K562 (cell line): ENCODE results near the gene ZFYVE28. TPM values are rescaled to one million over a fixed set of nuclear protein-coding genes. Genes with fewer than 3 reads are reported as not detected.
A peak's percentile ranks its signal among the peaks of the same experiment; 100 is the strongest.

Experiments
- CLOCK ChIP-seq: fragments of 250-450 bp; sonication (Bioruptor Pico); IDR thresholded peaks from 2 replicates; pipeline ENCODE4 v1.4.0; 2020; ENCODE audit warnings: mild to moderate bottlenecking, moderate library complexity, borderline replicate concordance
- STAT5A ChIP-seq: IDR thresholded peaks from 2 replicates; pipeline ENCODE4 v1.6.1; 2012; ENCODE audit warnings: low read length, inconsistent platforms, borderline replicate concordance
- ZFP36 ChIP-seq: fragments of 150-350 bp; IDR thresholded peaks from 2 replicates; pipeline ENCODE4 v1.6.1; 2018; ENCODE audit warnings: low read length, low read depth; ENCODE audit not compliant: partially characterized antibody
- ZFP91 ChIP-seq: sonication (generic); formaldehyde crosslinking; IDR thresholded peaks from 2 replicates; pipeline ENCODE4 v1.8.0; 2022; ENCODE audit warnings: mild to moderate bottlenecking, missing genetic modification reagents
- polyA plus RNA-seq, 8 experiments: library from polyadenylated mRNA; depleted of rRNA in 4 of 8; stranded (reverse) in 5 of 8; unstranded in 3 of 8; fragments of >200 nt; fragmentation: Nextera tagmentation in 2 of 8; fragmentation: Illumina TruSeq in 1 of 8; extraction: Ambion mirVana in 2 of 8; extraction: Trizol in 1 of 8; gene quantifications; 2 replicates each; pipeline versions ENCODE4 v1.2.1 to v1.2.3, GENCODE V29; 2011 to 2014; ENCODE audit warnings: inconsistent platforms in 1 of 8, missing spikeins in 1 of 8
- total RNA-seq, 7 experiments: library from RNA; depleted of rRNA in 6 of 7; stranded (reverse); fragments of >200 nt in 6 of 7; fragmentation: Illumina TruSeq in 2 of 7; extraction: Trizol in 2 of 7; gene quantifications; 2 replicates each; pipeline versions ENCODE4 v1.2.1 to v1.2.3, GENCODE V29; 2011 to 2021; ENCODE audit warnings: low replicate concordance in 1 of 7

Gene ZFYVE28
- total and polyA plus RNA-seq, 9 of the 15 experiments (the other 6 are each of a cell fraction or from before 2014, with no cell fraction given), result 1.3 to 24.8 (median 8.9) TPM

DNA sequence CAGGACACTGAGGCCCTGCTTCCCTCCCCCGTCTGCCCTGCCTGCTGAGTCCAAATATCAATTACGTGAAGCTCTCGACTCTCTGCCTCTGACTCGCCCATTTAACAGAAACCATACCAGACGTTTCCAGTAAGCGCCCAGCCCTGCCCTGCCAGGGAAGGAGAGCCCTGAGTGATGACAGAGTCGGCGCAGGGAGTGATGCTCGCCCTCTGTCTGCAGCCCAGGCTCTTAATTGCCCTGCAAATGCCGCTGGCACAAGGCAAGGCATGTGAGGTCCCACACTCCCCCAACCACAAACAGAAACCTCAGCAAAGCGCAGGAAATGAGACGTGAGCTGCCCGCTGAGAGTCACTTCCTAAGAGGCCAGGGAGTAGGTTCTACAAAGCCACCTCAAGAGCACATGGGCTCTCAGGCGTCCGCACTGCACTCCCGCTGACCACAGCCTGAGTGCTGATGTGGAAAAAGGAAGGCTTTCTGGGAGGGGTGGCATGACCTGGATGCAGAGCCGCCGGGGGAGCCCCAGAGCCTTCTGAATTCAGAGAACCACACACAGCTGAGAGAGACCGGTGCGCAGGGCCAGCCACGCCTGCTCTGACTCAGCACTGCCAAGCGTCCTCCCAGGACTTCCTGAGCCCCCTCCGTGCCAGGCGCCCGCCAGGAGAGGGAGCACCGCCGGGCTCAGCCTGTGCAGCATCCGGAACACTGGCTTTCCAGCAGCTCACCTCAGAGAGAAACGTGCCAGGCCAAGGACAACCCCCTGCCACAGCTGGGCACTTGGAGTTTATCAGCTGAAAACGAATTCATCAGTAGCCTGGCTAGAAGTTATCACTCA, 5.3 kb downstream of the ZFYVE28 start (continued):
- TF ChIP-seq ZFP91 (no peak), ZFP36 (peak; percentile 58), STAT5A (no peak), CLOCK (CRISPR knock-in tag) (no peak)
